Fibroblast of lung (primary cell): Measurements from ENCODE around the gene KSR2.

Experiments used
- EZH2 ChIP-seq: IDR thresholded peaks from 2 replicates; pipeline ENCODE4 v1.5.1; 2012; ENCODE audit warnings: low read length, control low read depth, mild to moderate bottlenecking; ENCODE audit errors: missing control alignments
- TF ChIP-seq, protein P1 (sequence below), 2 donors: IDR thresholded peaks in 1 of 2; conservative IDR thresholded peaks in 1 of 2; 1 replicate in 1 of 2; 2 replicates in 1 of 2; pipeline ENCODE4 v1.5.1; 2011 to 2012; ENCODE audit warnings: low read length in 2 of 2, control low read depth in 1 of 2, inconsistent platforms in 1 of 2, low read depth in 1 of 2, mild to moderate bottlenecking in 1 of 2

DNA sequence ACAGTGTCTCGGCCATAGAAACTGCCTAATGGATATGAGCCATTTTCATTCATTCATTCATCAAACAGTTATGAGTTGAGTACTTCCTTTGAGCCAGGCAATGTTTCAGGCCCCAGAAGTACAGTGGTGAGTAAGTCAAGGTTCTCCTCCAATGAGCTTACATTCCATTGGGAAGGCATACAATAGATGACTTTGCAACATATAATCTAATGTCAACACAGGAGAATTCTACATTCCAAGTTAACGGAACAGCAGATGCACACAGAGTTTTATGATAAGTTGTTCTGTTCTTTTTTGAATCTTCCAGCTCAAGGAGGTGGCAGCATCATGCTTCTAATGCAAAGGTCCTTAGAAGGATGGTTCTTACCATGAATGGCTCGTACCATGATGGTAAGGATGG, 44.5 kb upstream of the KSR2 start:
- TF ChIP-seq, protein P1, sequence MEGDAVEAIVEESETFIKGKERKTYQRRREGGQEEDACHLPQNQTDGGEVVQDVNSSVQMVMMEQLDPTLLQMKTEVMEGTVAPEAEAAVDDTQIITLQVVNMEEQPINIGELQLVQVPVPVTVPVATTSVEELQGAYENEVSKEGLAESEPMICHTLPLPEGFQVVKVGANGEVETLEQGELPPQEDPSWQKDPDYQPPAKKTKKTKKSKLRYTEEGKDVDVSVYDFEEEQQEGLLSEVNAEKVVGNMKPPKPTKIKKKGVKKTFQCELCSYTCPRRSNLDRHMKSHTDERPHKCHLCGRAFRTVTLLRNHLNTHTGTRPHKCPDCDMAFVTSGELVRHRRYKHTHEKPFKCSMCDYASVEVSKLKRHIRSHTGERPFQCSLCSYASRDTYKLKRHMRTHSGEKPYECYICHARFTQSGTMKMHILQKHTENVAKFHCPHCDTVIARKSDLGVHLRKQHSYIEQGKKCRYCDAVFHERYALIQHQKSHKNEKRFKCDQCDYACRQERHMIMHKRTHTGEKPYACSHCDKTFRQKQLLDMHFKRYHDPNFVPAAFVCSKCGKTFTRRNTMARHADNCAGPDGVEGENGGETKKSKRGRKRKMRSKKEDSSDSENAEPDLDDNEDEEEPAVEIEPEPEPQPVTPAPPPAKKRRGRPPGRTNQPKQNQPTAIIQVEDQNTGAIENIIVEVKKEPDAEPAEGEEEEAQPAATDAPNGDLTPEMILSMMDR (conservative IDR thresholded peaks at IDR 0.05 in 1 of 2, IDR thresholded peaks at IDR 0.05 in 1 of 2; ENCODE audit: low read depth in 1 of 2, low read length in 2 of 2): no peak
- no peak for TF ChIP-seq EZH2
